Transverse colon (tissue), 4 donors: ENCODE measurements around the gene NPR1. TPM values are rescaled to one million over a fixed set of nuclear protein-coding genes. Genes with fewer than 3 reads are reported as not detected.

ENCODE experiments used
- DNase-seq: peaks from one replicate; pipeline ENCODE4 v3.0.0-alpha.2; 2019
- H3K27ac ChIP-seq, 4 donors: fragments of 200-600 bp; sonication (generic); 2 replicates each; pipeline ENCODE4 v1.5.1; 2016 to 2018; ENCODE audit warnings: inconsistent platforms in 4 of 4
- H3K27me3 ChIP-seq: fragments of 200-600 bp; sonication (generic); 2 replicates; pipeline ENCODE4 v1.5.1; 2017; ENCODE audit warnings: inconsistent platforms
- H3K36me3 ChIP-seq, 4 donors: fragments of 200-600 bp; sonication (generic); 2 replicates each; pipeline ENCODE4 v1.5.1; 2017 to 2019; ENCODE audit warnings: inconsistent platforms in 4 of 4
- H3K4me1 ChIP-seq, 4 donors: fragments of 200-600 bp; sonication (generic); 2 replicates each; pipeline ENCODE4 v1.5.1; 2017 to 2020; ENCODE audit warnings: inconsistent platforms in 4 of 4
- H3K4me3 ChIP-seq, 4 donors: fragments of 200-600 bp; sonication (generic); 1 replicate in 1 of 4; 2 replicates in 3 of 4; pipeline versions ENCODE4 v1.5.1 to v1.6.1; 2017 to 2019; ENCODE audit warnings: inconsistent platforms in 4 of 4
- H3K9me3 ChIP-seq, 2 donors: fragments of 200-600 bp; sonication (generic); 2 replicates each; pipeline ENCODE4 v1.5.1; 2017 to 2019; ENCODE audit warnings: inconsistent platforms in 2 of 2
- CTCF ChIP-seq, 5 experiments: fragments of 200-600 bp in 3 of 5; fragments of 450-650 bp in 2 of 5; sonication (generic) in 3 of 5; IDR thresholded peaks; 1 replicate in 2 of 5; 2 replicates in 3 of 5; pipeline ENCODE4 v1.5.1; 2016 to 2017; ENCODE audit warnings: antibody characterized with exemption in 5 of 5, inconsistent platforms in 3 of 5, mild to moderate bottlenecking in 2 of 5, moderate library complexity in 1 of 5
- EP300 ChIP-seq: sonication (generic); formaldehyde crosslinking; IDR thresholded peaks from one replicate; pipeline ENCODE4 v1.6.1; 2017; ENCODE audit warnings: antibody characterized with exemption, low read depth
- POLR2A ChIP-seq: fragments of 450-650 bp; IDR thresholded peaks from one replicate; pipeline ENCODE4 v1.6.1; 2016; ENCODE audit warnings: antibody characterized with exemption, mild to moderate bottlenecking, moderate library complexity
- POLR2AphosphoS5 ChIP-seq, 3 donors: sonication (generic); formaldehyde crosslinking; IDR thresholded peaks; one replicate each; pipeline ENCODE4 v1.6.1; 2016; ENCODE audit warnings: antibody characterized with exemption in 3 of 3
- WGBS, 2 donors: methylation state at CpG; one replicate each; pipeline ENCODE4 v1.1.5; 2018; ENCODE audit warnings: low coverage in 1 of 2; 5-methylcytosine and 5-hydroxymethylcytosine counted together
- in situ Hi-C, 4 donors: fragments of 200-750 bp; cut with MboI; loops; one replicate each; pipeline versions ENCODE4 v1.15.0 to v1.15.1; 2017; ENCODE audit warnings: low sequenced_read_pairs in 3 of 4, low pct_ligation_motif_present in 1 of 4, low pct_unique_long_range_greater_than_20kb in 1 of 4
- intact Hi-C: fragments of 100-400 bp; cut with DNase I; formaldehyde crosslinking; loops from one replicate; pipeline ENCODE4 v1.15.1; 2023; ENCODE audit warnings: low total_unique reads
- total RNA-seq, 4 donors: library from RNA; depleted of rRNA; stranded (reverse); fragments of >200 nt; gene quantifications; one replicate each; pipeline ENCODE4 v1.1.0, GENCODE V29; 2016

Gene NPR1
- total RNA-seq, 4 donors from 2014 or later = 9.8 to 25.1 (median 13.4) TPM

GRCh38 chr1:153684892-153685291 lies 6.4 kb downstream of the NPR1 start:
- H3K9me3 ChIP-seq = no peaks in the 10 kb centered on the region
- TF ChIP-seq CTCF (IDR thresholded peaks at IDR 0.05) (no peak), POLR2A (no peak), POLR2AphosphoS5 (IDR thresholded peaks at IDR 0.05) (no peak), EP300 (no peak)
- intact Hi-C loops (no loop called here), in situ Hi-C loops (loop anchor here in 1 of 4 donors (25.0 kb wide), 1 partner anchor 302 kb away; the partner anchor contains the start of genes JTB, RAB13 and RPS27)
- no peaks in the 10 kb centered on the region for H3K36me3 ChIP-seq
- H3K4me1 ChIP-seq = peaks cover 0 to 1% (median 0%) of the 10 kb centered on the region in 4 donors
- 81% methylated on average over 12 of the region's 12 CpGs; no CpG with 5 or more reads in 1 of the 2 donors for WGBS, 2 donors
- DNase-seq = no peak
- H3K27ac ChIP-seq = no peak overlapping the region
- no peak overlapping the region for H3K4me3 ChIP-seq
- H3K27me3 ChIP-seq = peaks cover 19% of the 10 kb centered on the region

- Histone ChIP-seq H3K4me1 (no peaks in the 10 kb centered on the region), H3K27ac (no peak overlapping the region), H3K36me3 (no peaks in the 10 kb centered on the region), H3K9me3 (no peaks in the 10 kb centered on the region), H3K27me3 (peaks cover 11% of the 10 kb centered on the region), H3K4me3 (no peak overlapping the region)
- intact Hi-C loops (no loop called here), in situ Hi-C loops (loop anchor here in 1 of 4 donors (25.0 kb wide), 1 partner anchor 302 kb away; the partner anchor contains the start of genes JTB, RAB13 and RPS27)
- TF ChIP-seq POLR2A = no peak
- no peak for TF ChIP-seq POLR2AphosphoS5 (IDR thresholded peaks at IDR 0.05)
- no peak for TF ChIP-seq CTCF (IDR thresholded peaks at IDR 0.05)
- no peak for TF ChIP-seq EP300
- no peak for DNase-seq
- WGBS, 2 donors = 76 to 79% methylated on average over 9 to 11 of the region's 11 CpGs
Observed at GRCh38 chr1:153685544-153686340, 7.3 kb downstream of the NPR1 start.

GRCh38 chr1:153687346-153688125 lies 9.0 kb downstream of the NPR1 start:
- no peak overlapping the region for H3K27ac ChIP-seq
- TF ChIP-seq POLR2A (no peak), POLR2AphosphoS5 (IDR thresholded peaks at IDR 0.05) (no peak), EP300 (no peak), CTCF (IDR thresholded peaks at IDR 0.05) (no peak)
- in situ Hi-C loops (loop anchor here in 1 of 4 donors (25.0 kb wide), 1 partner anchor 300 kb away; the partner anchor contains the start of genes JTB, RAB13 and RPS27), intact Hi-C loops (no loop called here)
- H3K27me3 ChIP-seq = no peaks in the 10 kb centered on the region
- DNase-seq = no peak
- no peaks in the 10 kb centered on the region for H3K9me3 ChIP-seq
- no peaks in the 10 kb centered on the region for H3K36me3 ChIP-seq
- WGBS, 2 donors = 82% methylated on average over 16 of the region's 16 CpGs; no CpG with 5 or more reads in 1 of the 2 donors
- H3K4me3 ChIP-seq = no peak overlapping the region
- H3K4me1 ChIP-seq = no peaks in the 10 kb centered on the region

GRCh38 chr1:153688276-153688675 lies 9.8 kb downstream of the NPR1 start:
- H3K4me1 ChIP-seq = no peaks in the 10 kb centered on the region
- TF ChIP-seq POLR2AphosphoS5 (IDR thresholded peaks at IDR 0.05) (no peak), EP300 (no peak), POLR2A (no peak), CTCF (IDR thresholded peaks at IDR 0.05) (no peak)
- no peaks in the 10 kb centered on the region for H3K27me3 ChIP-seq
- no peak overlapping the region for H3K27ac ChIP-seq
- no peak for DNase-seq
- WGBS, 2 donors = 81 to 100% methylated on average over 1 to 7 of the region's 7 CpGs
- in situ Hi-C loops = loop anchor here in 1 of 4 donors (25.0 kb wide), 1 partner anchor 299 kb away; the partner anchor contains the start of genes JTB, RAB13 and RPS27
- H3K4me3 ChIP-seq = no peak overlapping the region
- H3K36me3 ChIP-seq = no peaks in the 10 kb centered on the region
- intact Hi-C loops = no loop called here
- H3K9me3 ChIP-seq = no peaks in the 10 kb centered on the region
